Kidney glomerular epithelial cell (primary cell): ENCODE data around the gene CD79A.

Source experiments
- DNase-seq: peaks from one replicate; lab custom pipeline; 2025; lab: John Stamatoyannopoulos, UW

CD79A gene

GRCh38 chr19:41876847-41877832 lies at the start of gene CD79A:
Gene CD79A, plus strand, starts transcription at chr19:41877279. Its CDS starts 26 bp downstream, at chr19:41877305.
- DNase-seq = no peak

DNA sequence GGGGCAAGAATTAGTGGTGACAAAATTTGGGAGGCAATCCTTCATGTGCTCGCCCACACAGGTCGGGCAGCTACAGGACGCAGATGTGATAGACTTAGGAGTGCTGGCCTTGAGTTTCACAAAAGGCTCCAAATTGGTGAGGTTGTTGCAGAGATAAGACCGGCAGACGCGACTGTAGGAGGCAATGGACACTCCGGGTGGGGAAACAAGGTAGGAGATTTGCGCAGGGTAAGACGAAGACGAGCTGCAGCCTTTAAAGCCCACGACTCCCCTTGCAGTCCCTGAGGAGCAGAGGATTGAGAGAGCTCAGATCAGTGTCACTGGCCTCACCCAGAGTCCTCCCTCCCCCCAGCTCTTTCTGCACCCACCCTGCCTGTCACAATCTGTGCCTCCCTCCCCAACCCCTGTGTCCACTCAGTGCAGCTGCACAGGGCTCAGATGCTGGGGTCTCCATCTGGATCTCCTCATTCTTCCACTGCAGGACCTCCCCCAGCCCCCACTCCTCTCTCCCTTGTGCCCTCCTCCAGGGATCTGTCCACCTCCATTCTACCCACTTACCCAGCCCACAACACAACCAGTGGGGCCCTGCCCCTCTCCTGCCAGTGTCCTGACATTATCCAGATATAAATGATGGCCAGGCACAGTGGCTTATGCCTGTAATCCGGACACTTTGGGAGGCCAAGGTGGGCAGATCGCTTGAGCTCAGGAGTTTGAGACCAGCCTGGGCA lies 38.9 kb upstream of the CD79A start:
- DNase-seq = no peak

GRCh38 chr19:41839211-41839610 lies 37.9 kb upstream of the CD79A start:
- no peak for DNase-seq

GRCh38 chr19:41843371-41843770 lies 33.7 kb upstream of the CD79A start:
- no peak for DNase-seq

DNA sequence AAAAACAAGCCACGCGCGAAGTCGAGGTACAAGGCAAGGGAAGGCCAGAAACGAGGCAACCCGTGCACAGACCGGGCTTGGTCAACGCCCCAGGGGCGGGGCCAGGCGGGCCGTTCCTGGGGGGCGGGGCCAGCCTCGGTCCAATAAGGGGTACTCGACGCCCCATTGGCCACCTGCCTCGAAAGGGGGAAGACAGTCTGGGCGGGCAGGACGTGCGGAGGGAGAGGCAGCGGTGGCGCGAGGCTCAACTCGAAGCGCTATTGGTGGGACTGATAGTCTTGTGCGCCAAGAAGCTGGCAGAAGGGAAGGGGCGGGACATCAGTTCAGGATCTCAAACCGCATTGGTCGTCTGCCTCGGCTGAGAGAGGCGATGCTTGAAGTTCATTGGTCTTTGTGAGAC lies 32.5 kb upstream of the CD79A start, which contains the start of gene LYPD4:
TSS of gene LYPD4 (minus strand) at position 83 of the 400 bp plus-strand sequence. CDS start 5,398 bp downstream, outside the sequence.
- no peak for DNase-seq

- no peak for DNase-seq
Measured at GRCh38 chr19:41845001-41845050, 32.3 kb upstream of the CD79A start, which contains the start of gene DMRTC2. Gene DMRTC2, plus strand, starts transcription at chr19:41845042. Its CDS starts 2,387 bp downstream, at chr19:41847429.

- no peak for DNase-seq
Measured at GRCh38 chr19:41845051-41845590, 32.0 kb upstream of the CD79A start.

- no peak for DNase-seq
Measured at GRCh38 chr19:41847351-41848105, 29.6 kb upstream of the CD79A start.

GRCh38 chr19:41848666-41849065 lies 28.4 kb upstream of the CD79A start:
- DNase-seq = no peak

DNA sequence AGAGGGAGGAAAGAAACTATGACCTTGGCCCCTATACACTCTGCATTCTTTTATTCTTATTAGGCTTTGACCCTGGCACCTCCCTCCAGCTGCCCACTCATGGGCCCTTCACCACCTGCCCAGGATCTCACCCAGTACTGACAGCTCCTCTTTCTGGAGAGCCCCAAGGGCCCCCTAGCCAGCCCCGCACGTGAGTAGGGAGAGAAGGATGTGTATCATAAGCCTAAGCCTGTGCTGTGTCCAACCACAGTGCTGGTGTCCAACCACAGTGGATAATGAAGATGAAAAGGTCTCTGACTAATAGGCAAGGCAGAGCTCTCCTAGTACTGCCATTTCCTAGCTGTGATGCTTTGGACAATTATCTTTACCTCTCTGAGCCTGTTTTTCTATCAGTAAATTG lies 28.0 kb upstream of the CD79A start:
- no peak for DNase-seq

DNA sequence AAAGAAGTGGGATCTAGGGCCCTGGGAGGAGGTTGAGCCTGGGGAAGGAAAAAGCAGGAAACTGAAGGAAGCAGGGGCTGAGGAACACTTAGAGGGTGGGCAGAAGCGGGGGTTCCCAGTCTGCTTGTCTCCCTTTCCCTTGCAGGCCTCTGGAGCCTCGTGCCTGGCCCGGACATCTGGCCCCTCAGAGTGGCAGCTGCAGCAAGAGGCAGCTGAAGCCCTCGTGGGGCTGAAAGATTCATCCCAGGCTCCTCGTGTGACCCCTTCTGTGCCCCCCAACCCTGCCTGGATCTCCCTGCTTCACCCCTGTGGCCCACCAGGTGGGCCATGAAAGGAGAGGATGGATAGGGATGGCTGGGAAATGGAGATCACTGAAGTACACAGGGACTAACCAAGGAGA lies 26.7 kb upstream of the CD79A start:
- no peak for DNase-seq

GRCh38 chr19:41851456-41851855 lies 25.6 kb upstream of the CD79A start:
- no peak for DNase-seq

- no peak for DNase-seq
Measured at GRCh38 chr19:41853344-41853743, 23.7 kb upstream of the CD79A start.

GRCh38 chr19:41853768-41854167 lies 23.3 kb upstream of the CD79A start:
- DNase-seq = no peak

DNA sequence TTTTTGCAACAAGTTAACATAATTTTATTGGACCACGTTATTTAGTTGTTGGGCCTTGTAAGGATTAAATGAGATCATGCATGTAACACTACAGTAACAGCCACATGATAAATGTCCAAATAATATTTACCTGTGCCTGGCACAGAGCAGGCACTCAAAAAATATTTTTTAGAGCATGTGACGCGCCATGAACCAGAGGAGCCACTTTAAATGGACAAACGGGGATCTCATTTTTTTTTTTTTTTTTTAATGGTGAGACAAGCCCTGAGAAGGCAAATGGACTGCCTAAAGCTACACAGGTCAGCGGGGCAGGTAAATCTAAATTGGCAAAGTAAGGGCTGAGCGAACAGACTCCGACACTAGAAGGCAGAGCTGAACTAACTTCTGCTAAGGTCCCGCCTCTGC lies 17.9 kb upstream of the CD79A start:
- no peak for DNase-seq

GRCh38 chr19:41859618-41860418 lies 17.3 kb upstream of the CD79A start, which contains the start of gene RPS19:
Gene RPS19, plus strand, starts transcription at chr19:41860255. Its CDS starts 520 bp downstream, at chr19:41860775.
- peak; percentile 97 for DNase-seq

- no peak for DNase-seq
Measured at GRCh38 chr19:41860419-41861115, 16.5 kb upstream of the CD79A start.

DNA sequence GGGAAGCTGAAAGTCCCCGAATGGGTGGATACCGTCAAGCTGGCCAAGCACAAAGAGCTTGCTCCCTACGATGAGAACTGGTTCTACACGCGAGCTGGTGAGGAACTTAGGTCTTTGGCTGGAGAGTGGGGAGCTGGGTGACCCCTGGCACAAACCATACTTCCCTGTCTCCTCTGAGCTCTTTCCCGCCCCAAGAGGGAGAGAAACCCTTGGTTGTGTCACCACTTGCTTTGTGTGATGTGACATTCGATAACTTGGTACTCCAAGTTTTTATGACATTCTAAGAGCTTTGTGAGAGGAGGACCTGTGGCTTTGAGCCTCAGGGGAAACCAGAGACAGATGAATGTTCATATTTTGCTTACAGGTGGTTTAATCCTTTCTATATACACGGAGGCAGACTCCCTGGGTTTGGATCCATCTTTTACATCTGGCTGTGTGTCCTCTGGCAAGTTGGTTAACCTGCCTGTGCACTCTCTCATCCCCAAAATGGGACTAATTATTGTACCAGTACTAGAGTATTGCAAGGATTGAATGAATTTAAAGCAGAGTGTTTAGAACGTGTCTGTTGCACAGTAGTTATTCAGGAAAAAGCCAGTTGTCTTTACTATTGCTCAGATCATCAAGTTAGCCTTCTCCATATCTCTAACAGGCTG lies 15.8 kb upstream of the CD79A start:
- DNase-seq = no peak

DNA sequence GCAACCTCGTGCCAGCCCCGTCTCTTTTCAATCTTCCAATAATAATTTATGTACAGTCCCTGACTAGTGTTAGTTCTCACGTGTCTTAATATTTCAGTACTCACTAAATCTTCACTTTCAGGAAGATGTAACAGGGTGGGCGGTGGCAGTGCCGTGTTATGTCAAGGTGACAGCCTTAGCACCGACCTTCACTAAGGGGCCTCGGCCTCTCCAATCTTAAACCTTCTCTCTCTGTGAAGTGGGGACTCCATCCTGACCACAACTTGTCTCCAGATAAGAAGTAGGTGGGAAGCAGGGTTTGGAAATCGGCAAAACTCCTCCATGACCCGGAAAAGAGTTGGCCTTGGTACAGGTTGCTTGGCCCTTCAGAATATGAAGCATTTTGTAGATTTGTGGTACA lies 15.2 kb upstream of the CD79A start:
- DNase-seq = no peak

- no peak for DNase-seq
Measured at GRCh38 chr19:41862445-41862986, 14.6 kb upstream of the CD79A start.
